Measurements from ENCODE around the gene NSUN6.

NSUN6 gene, protein sequence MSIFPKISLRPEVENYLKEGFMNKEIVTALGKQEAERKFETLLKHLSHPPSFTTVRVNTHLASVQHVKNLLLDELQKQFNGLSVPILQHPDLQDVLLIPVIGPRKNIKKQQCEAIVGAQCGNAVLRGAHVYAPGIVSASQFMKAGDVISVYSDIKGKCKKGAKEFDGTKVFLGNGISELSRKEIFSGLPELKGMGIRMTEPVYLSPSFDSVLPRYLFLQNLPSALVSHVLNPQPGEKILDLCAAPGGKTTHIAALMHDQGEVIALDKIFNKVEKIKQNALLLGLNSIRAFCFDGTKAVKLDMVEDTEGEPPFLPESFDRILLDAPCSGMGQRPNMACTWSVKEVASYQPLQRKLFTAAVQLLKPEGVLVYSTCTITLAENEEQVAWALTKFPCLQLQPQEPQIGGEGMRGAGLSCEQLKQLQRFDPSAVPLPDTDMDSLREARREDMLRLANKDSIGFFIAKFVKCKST

DNA sequence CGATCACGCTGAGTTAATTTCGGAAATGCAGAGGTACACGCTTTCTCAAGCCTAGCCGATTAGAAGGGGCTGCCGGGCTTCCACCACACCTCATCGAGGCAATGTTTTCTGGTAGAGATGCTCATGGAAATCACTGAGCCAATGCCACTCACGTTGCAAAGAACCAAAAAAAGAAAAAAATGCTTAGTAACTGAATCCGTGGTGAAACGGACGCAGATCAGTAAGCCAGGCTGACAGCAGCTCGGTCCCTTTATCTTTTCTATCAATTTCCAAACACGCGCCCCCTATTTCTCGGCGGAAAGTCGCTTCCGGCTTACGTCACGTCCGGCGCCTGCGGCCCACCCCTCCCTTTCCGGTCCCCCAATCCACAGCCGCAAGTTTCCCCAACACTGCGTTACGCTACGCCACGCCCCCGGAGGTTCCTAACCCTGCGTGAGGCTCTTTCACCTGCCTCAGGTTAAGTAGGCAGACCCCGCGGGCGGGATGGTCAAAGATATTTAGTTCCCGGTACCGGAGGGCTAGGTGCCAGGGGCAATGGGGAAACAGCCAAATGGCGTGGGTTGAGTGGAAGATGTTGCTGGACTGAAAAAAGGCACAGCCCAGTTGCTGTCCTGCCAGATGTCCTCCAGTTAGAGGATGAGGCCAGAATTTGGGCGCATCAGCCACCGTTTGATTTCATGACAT is at the start of gene NSUN6:
NSUN6 (minus strand) TSS at position 264 of the 684 bp plus-strand sequence. CDS start 384 bp downstream, outside the sequence.
- no peaks in the 10 kb centered on the region for H3K27me3 ChIP-seq
- H3K4me1 ChIP-seq, result peaks cover 7 to 37% (median 30%) of the 10 kb centered on the region in 10 experiments
- peak within 1 kb of the TSS; percentile 80 to 89 (median 85) for H3K9ac ChIP-seq
- peak in 2 of 11 experiments; percentile 18 to 42; a peak in 1 of 22 replicates for TF ChIP-seq Cebpa-rat (IDR thresholded peaks at IDR 0.05)
- peaks cover 2 to 37% (median 7%) of the 10 kb centered on the region in 11 experiments; a peak in 15 of 22 replicates for H3K36me3 ChIP-seq
- H3K27ac ChIP-seq, result peak within 1 kb of the TSS; percentile 65 to 88 (median 81)
- no peaks in the 10 kb centered on the region for H3K9me3 ChIP-seq (replicated peaks in 1 of 11)
- peak within 1 kb of the TSS; percentile 74 to 95 (median 86) for H3K4me2 ChIP-seq
- H3K4me3 ChIP-seq, result peak within 1 kb of the TSS; percentile 73 to 89 (median 78)
- no peaks in the 10 kb centered on the region for H4K20me1 ChIP-seq

DNA sequence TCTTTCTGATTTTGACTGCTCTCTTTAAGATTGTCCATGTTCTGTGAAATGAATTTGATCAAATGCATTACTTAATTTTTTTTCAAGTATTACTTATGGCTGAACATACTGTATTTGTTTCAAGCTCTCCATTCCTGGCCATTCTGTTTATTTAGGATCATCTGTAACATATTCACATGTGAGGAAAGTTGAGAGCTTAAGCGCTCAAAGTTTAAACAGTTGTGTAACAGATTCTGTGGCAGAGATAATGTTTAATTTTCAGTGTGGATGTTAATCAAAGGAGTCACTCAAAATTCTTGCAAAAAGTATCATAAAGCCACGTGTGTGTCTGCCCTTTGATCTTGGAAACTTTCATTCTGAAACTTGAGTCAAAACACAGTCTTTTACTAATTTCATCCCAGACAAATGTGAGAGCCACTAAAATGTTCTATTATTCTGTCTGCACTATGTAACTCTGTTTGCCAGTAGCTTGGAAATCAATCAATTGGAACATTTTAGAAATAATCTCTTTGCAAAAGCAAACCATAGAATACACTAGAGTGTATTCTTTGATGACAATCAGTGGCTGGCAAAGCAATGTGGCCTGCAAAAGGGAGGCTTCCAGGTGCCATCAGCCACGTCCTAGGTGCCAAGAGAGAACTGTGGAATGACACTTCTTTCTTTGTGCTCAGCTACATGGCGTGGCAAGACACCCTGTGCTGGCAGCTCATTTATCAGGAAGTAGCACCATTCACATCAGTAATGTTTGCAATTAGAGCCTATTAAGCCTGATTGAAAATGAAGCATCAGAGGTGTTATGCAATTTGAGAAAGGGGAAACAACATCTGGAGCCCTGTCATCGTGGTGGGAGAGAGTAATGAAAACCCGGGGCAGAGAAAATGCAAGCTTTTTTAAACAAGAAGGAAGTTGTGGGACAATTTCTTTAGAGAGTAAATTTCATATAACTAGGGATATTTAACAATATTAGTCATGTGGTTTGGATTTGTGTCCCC is 48.8 kb upstream of the NSUN6 start:
- no peak overlapping the region for H3K4me3 ChIP-seq
- H3K27ac ChIP-seq, result peak overlapping the region in 8 of 11 experiments; percentile 38 to 79 (median 68); a peak in 16 of 22 replicates
- H3K4me2 ChIP-seq, result peak overlapping the region in 7 of 11 experiments; percentile 36 to 76 (median 67); a peak in 14 of 22 replicates
- H3K4me1 ChIP-seq, result peaks cover 0 to 27% (median 16%) of the 10 kb centered on the region in 10 experiments; a peak in 13 of 20 replicates
- no peaks in the 10 kb centered on the region for H3K36me3 ChIP-seq
- no peaks in the 10 kb centered on the region for H3K27me3 ChIP-seq
- H4K20me1 ChIP-seq, result no peaks in the 10 kb centered on the region
- peak in 6 of 11 experiments; percentile 24 to 89 (median 74); a peak in 10 of 22 replicates for TF ChIP-seq Cebpa-rat (IDR thresholded peaks at IDR 0.05)
- peak overlapping the region in 4 of 11 experiments; percentile 39 to 55 (median 44); a peak in 6 of 22 replicates for H3K9ac ChIP-seq
- peaks cover 0 to 24% (median 6%) of the 10 kb centered on the region in 11 experiments; a peak in 9 of 22 replicates for H3K9me3 ChIP-seq (replicated peaks in 1 of 11)

DNA sequence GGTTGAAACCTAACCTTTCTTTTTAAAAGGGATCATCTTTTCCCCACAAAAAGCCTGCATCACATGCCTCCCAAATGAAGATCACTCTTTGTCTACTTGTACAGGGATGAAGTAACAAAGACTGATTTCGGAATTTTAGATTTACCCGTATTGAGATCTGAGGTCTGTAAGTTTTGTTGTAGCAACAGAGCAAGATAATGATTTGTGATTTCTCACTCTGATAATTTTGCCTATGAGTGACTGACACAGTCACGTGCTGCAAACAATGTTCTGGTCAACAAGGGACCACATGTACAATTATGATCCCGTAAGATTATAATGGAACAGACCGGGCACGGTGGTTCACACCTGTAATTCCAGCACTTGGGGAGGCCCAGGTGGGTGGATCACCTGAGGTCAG is 39.2 kb upstream of the NSUN6 start:
- H3K9me3 ChIP-seq (replicated peaks in 1 of 11), result no peaks in the 10 kb centered on the region
- TF ChIP-seq Cebpa-rat (IDR thresholded peaks at IDR 0.05), result no peak
- H3K4me2 ChIP-seq, result no peak overlapping the region
- H3K27ac ChIP-seq, result no peak overlapping the region
- no peak overlapping the region for H3K9ac ChIP-seq
- no peaks in the 10 kb centered on the region for H3K27me3 ChIP-seq
- no peaks in the 10 kb centered on the region for H4K20me1 ChIP-seq
- no peaks in the 10 kb centered on the region for H3K36me3 ChIP-seq
- H3K4me1 ChIP-seq, result peaks cover 0 to 8% (median 0%) of the 10 kb centered on the region in 10 experiments; a peak in 3 of 20 replicates
- no peak overlapping the region for H3K4me3 ChIP-seq

DNA sequence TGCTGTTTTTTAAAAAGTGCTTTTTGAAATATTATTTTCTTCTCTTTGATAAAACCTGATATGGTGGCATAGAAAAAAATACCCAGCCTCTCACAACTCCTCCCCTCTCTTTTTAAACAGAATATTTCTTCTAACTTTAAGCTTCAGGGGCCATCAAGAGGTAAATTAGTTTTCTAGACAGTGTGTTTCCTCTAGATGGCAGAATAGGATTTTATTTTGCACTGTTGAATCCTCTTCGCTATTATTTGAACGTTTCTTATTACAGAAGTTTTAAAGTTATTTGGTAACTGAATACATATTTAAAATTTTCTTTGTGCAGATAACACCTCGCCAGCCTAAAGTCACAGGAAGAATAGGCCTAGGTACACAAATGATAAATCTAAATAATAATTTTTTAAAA is 38.1 kb upstream of the NSUN6 start:
- Histone ChIP-seq H3K27me3 (no peaks in the 10 kb centered on the region), H3K27ac (no peak overlapping the region), H3K9me3 (replicated peaks in 1 of 11) (no peaks in the 10 kb centered on the region), H3K9ac (no peak overlapping the region), H4K20me1 (no peaks in the 10 kb centered on the region), H3K4me2 (no peak overlapping the region), H3K4me3 (no peak overlapping the region), H3K4me1 (peaks cover 0 to 8% (median 0%) of the 10 kb centered on the region in 10 experiments; a peak in 3 of 20 replicates), H3K36me3 (no peaks in the 10 kb centered on the region)
- TF ChIP-seq Cebpa-rat (IDR thresholded peaks at IDR 0.05), result no peak

DNA sequence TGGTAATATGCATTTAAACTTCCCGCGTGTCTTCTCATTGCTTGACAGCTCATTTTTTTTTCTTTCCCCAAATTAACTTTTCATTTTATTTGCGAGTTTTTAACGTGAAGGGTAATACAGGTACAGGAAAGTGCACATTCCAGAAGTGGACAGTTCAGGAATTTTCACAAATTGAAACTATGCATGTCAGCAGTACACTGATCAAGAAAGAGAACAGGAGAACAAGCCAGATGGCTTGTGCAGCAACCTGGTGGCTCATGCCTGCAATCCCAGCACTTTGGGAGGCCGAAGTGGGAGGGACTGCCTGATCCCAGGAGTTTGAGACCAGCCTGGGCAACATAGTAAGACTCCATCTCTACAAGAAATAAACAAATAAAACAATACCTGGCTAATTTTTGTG is 36.3 kb upstream of the NSUN6 start:
- H3K27me3 ChIP-seq, result no peaks in the 10 kb centered on the region
- no peak overlapping the region for H3K9ac ChIP-seq
- H3K4me2 ChIP-seq, result no peak overlapping the region
- TF ChIP-seq Cebpa-rat (IDR thresholded peaks at IDR 0.05), result no peak
- H3K36me3 ChIP-seq, result peaks cover 0 to 6% (median 4%) of the 10 kb centered on the region in 11 experiments; a peak in 11 of 22 replicates
- no peak overlapping the region for H3K4me3 ChIP-seq
- H3K9me3 ChIP-seq (replicated peaks in 1 of 11), result no peaks in the 10 kb centered on the region
- peaks cover 0 to 8% (median 0%) of the 10 kb centered on the region in 10 experiments; a peak in 3 of 20 replicates for H3K4me1 ChIP-seq
- no peak overlapping the region for H3K27ac ChIP-seq
- H4K20me1 ChIP-seq, result no peaks in the 10 kb centered on the region

DNA sequence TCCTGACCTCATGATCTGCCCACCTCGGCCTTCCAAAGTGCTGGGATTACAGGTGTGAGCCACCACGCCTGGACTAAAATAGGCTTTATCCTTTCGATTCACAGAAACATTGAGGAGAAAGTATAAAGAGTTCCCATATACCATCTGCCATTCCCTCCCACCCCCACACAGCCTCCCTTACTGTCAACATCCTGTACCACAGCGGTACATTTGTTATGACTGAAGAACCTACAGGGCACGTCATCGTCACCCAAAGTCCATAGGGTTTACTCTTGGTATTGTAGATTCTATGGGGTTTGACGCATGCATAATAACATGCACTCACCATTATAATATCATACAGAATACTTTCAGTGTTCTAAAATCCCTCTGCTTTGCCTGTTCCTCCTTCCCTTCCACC is 35.8 kb upstream of the NSUN6 start:
- TF ChIP-seq Cebpa-rat (IDR thresholded peaks at IDR 0.05), result no peak
- no peak overlapping the region for H3K4me2 ChIP-seq
- no peaks in the 10 kb centered on the region for H4K20me1 ChIP-seq
- no peaks in the 10 kb centered on the region for H3K9me3 ChIP-seq (replicated peaks in 1 of 11)
- H3K27ac ChIP-seq, result no peak overlapping the region
- no peak overlapping the region for H3K9ac ChIP-seq
- H3K4me3 ChIP-seq, result no peak overlapping the region
- peaks cover 0 to 8% (median 0%) of the 10 kb centered on the region in 10 experiments; a peak in 3 of 20 replicates for H3K4me1 ChIP-seq
- H3K36me3 ChIP-seq, result peaks cover 0 to 11% (median 8%) of the 10 kb centered on the region in 11 experiments; a peak in 14 of 22 replicates
- no peaks in the 10 kb centered on the region for H3K27me3 ChIP-seq

DNA sequence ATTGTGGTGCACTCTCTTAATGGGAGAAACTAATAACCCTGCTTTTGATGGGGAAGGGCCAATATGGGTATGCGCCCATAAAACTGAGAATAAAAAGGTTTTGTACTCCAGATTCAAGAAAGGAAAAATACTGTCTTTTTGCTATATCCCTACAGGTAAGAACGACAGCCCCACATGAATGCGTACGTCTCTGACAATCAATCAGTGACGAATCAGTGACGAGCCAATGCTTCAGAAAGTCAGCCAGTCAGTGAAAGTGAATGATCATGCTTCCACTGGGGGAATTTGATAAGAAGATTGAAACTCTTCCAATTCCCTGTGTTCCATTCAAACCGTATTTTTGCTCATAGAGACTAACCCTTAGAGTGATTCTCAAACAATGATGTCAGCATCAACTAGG is 34.2 kb upstream of the NSUN6 start:
- no peaks in the 10 kb centered on the region for H3K9me3 ChIP-seq (replicated peaks in 1 of 11)
- no peak overlapping the region for H3K27ac ChIP-seq
- H3K4me1 ChIP-seq, result peaks cover 0 to 8% (median 0%) of the 10 kb centered on the region in 10 experiments; a peak in 3 of 20 replicates
- H3K4me3 ChIP-seq, result no peak overlapping the region
- no peak overlapping the region for H3K4me2 ChIP-seq
- no peak overlapping the region for H3K9ac ChIP-seq
- TF ChIP-seq Cebpa-rat (IDR thresholded peaks at IDR 0.05), result no peak
- H3K36me3 ChIP-seq, result peaks cover 3 to 27% (median 22%) of the 10 kb centered on the region in 11 experiments; a peak in 18 of 22 replicates
- no peaks in the 10 kb centered on the region; a peak in 1 of 22 replicates for H4K20me1 ChIP-seq
- H3K27me3 ChIP-seq, result no peaks in the 10 kb centered on the region

DNA sequence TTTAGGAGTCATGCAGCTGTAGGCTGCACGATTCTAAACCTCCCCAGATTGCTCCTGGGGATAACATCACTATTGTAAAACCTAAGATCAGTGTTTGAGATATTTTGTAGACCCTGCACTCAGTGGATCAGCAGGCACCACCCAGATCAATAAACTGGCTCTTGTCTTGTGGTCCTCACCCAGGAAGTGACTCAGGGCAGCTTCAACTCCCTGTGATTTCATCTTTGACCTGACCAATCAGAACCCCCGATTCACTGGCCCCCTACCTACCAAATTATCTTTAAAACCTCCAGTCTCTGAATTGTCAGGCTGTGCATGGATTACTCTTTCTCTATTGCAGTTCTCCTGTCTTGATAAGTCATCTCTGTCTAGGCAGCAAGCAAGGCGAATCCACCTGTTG is 33.6 kb upstream of the NSUN6 start:
- H3K27me3 ChIP-seq, result no peaks in the 10 kb centered on the region
- H3K9me3 ChIP-seq (replicated peaks in 1 of 11), result no peaks in the 10 kb centered on the region
- H3K4me1 ChIP-seq, result peaks cover 0 to 8% (median 0%) of the 10 kb centered on the region in 10 experiments; a peak in 3 of 20 replicates
- H3K4me3 ChIP-seq, result no peak overlapping the region
- H3K9ac ChIP-seq, result no peak overlapping the region
- H3K36me3 ChIP-seq, result peaks cover 3 to 33% (median 26%) of the 10 kb centered on the region in 11 experiments; a peak in 18 of 22 replicates
- no peak overlapping the region for H3K27ac ChIP-seq
- no peaks in the 10 kb centered on the region; a peak in 1 of 22 replicates for H4K20me1 ChIP-seq
- no peak for TF ChIP-seq Cebpa-rat (IDR thresholded peaks at IDR 0.05)
- H3K4me2 ChIP-seq, result no peak overlapping the region

Measured in BLaER1 treated with 17β-estradiol and CSF1 and Interleukin-3, amounts not matched to agents 10 nM and 100 nM (cell line).